ENCODE measurements around the gene STBD1.

DNA sequence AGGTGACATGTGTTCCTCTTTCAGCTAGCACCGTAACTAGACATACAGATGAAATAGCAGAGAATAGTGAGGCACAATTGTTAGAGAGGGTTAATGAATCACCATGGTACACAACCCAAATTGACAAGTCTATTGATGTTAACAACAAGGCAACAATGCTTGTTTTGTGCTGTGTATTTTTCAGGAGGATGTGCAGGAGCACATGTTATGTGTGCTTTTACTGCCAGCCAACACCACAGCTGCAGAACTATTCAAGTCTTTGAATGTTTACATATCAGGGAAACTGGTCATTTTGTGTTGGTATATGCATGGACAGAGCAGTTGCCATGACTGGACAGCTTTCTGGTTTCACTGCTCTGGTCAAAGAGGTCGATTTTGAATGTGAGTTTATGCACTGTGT lies 32.8 kb downstream of the STBD1 start:
- TF ChIP-seq REST (IDR thresholded peaks at IDR 0.05): no peak
- no peak for TF ChIP-seq YY1 (IDR thresholded peaks at IDR 0.05)
- no peak for TF ChIP-seq GABPA (IDR thresholded peaks at IDR 0.05 in 1 of 2, conservative IDR thresholded peaks at IDR 0.05 in 1 of 2)
- TF ChIP-seq, protein P1, sequence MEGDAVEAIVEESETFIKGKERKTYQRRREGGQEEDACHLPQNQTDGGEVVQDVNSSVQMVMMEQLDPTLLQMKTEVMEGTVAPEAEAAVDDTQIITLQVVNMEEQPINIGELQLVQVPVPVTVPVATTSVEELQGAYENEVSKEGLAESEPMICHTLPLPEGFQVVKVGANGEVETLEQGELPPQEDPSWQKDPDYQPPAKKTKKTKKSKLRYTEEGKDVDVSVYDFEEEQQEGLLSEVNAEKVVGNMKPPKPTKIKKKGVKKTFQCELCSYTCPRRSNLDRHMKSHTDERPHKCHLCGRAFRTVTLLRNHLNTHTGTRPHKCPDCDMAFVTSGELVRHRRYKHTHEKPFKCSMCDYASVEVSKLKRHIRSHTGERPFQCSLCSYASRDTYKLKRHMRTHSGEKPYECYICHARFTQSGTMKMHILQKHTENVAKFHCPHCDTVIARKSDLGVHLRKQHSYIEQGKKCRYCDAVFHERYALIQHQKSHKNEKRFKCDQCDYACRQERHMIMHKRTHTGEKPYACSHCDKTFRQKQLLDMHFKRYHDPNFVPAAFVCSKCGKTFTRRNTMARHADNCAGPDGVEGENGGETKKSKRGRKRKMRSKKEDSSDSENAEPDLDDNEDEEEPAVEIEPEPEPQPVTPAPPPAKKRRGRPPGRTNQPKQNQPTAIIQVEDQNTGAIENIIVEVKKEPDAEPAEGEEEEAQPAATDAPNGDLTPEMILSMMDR (IDR thresholded peaks at IDR 0.05; ENCODE audit: low read depth, low read length, missing input control): no peak
- TF ChIP-seq EGR1 (IDR thresholded peaks at IDR 0.05; ENCODE audit: low read depth in 2 of 2): no peak
- TF ChIP-seq, protein P2, sequence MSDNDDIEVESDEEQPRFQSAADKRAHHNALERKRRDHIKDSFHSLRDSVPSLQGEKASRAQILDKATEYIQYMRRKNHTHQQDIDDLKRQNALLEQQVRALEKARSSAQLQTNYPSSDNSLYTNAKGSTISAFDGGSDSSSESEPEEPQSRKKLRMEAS (IDR thresholded peaks at IDR 0.05): no peak
- TF ChIP-seq TAF1 (conservative IDR thresholded peaks at IDR 0.05): no peak
- TF ChIP-seq ATF3 (IDR thresholded peaks at IDR 0.05): no peak
- no peak for TF ChIP-seq NR2F2 (IDR thresholded peaks at IDR 0.05)
- TF ChIP-seq JUND (IDR thresholded peaks at IDR 0.05): no peak
- TF ChIP-seq SP1 (IDR thresholded peaks at IDR 0.05): no peak
- TF ChIP-seq FOXA1 (IDR thresholded peaks at IDR 0.05): no peak
- no peak for TF ChIP-seq FOXA2 (IDR thresholded peaks at IDR 0.05)
- no peak for TF ChIP-seq HNF4G (IDR thresholded peaks at IDR 0.05)

Data from liver (tissue), 3 donors.